SK-N-SH treated with all-trans-retinoic acid at 6 μM for 48 hours (cell line): ENCODE results near the gene LDLRAD2.

ENCODE experiments used
- ATAC-seq: fragments of 200-7000 bp; cut with Tn5 transposase; 3 replicates; pipeline ENCODE4 v1.9.1; 2020; ENCODE audit warnings: mild to moderate bottlenecking, moderate library complexity
- ARNTL ChIP-seq: fragments of 450-650 bp; formaldehyde crosslinking; IDR thresholded peaks from 2 replicates; pipeline ENCODE4 v1.5.0; 2020; ENCODE audit warnings: low read depth, mild to moderate bottlenecking, moderate library complexity, borderline replicate concordance
- BACH2 ChIP-seq: fragments of 250-450 bp; sonication (Bioruptor Pico); IDR thresholded peaks from 2 replicates; pipeline ENCODE4 v1.9.0; 2021; ENCODE audit warnings: mild to moderate bottlenecking, borderline replicate concordance
- CSDC2 ChIP-seq: fragments of 250-450 bp; sonication (Bioruptor Pico); IDR thresholded peaks from 2 replicates; pipeline ENCODE4 v1.5.0; 2020; ENCODE audit warnings: mild to moderate bottlenecking, moderate library complexity
- ESRRG ChIP-seq: fragments of 250-450 bp; sonication (Bioruptor Pico); IDR thresholded peaks from 2 replicates; pipeline ENCODE4 v1.6.1; 2021; ENCODE audit warnings: mild to moderate bottlenecking
- GLIS3 ChIP-seq: fragments of 250-450 bp; sonication (Bioruptor Pico); IDR thresholded peaks from 2 replicates; pipeline ENCODE4 v1.5.0; 2020; ENCODE audit warnings: mild to moderate bottlenecking, moderate library complexity
- ISL1 ChIP-seq: fragments of 250-450 bp; sonication (Bioruptor Pico); IDR thresholded peaks from 2 replicates; pipeline ENCODE4 v2.1.2; 2022; ENCODE audit warnings: mild to moderate bottlenecking, moderate library complexity
- OSR1 ChIP-seq: fragments of 250-450 bp; sonication (Bioruptor Pico); IDR thresholded peaks from 2 replicates; pipeline ENCODE4 v1.8.0; 2022; ENCODE audit warnings: moderate library complexity, mild to moderate bottlenecking, inconsistent platforms
- PATZ1 ChIP-seq: fragments of 250-450 bp; sonication (Bioruptor Pico); IDR thresholded peaks from 2 replicates; pipeline ENCODE4 v1.8.0; 2020; ENCODE audit warnings: mild to moderate bottlenecking, moderate library complexity, borderline replicate concordance
- PPARA ChIP-seq: fragments of 250-450 bp; sonication (Bioruptor Pico); IDR thresholded peaks from 2 replicates; pipeline ENCODE4 v1.5.0; 2020; ENCODE audit warnings: mild to moderate bottlenecking, borderline replicate concordance
- RARB ChIP-seq: fragments of 250-450 bp; sonication (Bioruptor Pico); IDR thresholded peaks from 2 replicates; pipeline ENCODE4 v1.8.0; 2021; ENCODE audit warnings: mild to moderate bottlenecking, moderate library complexity
- TCF4 ChIP-seq: fragments of 250-450 bp; sonication (Bioruptor Pico); IDR thresholded peaks from 2 replicates; pipeline ENCODE4 v1.8.0; 2021; ENCODE audit warnings: mild to moderate bottlenecking, moderate library complexity, borderline replicate concordance
- TOX ChIP-seq: fragments of 250-450 bp; sonication (Bioruptor Pico); IDR thresholded peaks from 2 replicates; pipeline ENCODE4 v1.8.0; 2021; ENCODE audit warnings: mild to moderate bottlenecking, moderate library complexity, borderline replicate concordance
- TSHZ2 ChIP-seq: fragments of 250-450 bp; sonication (Bioruptor Pico); IDR thresholded peaks from 2 replicates; pipeline ENCODE4 v1.5.0; 2020; ENCODE audit warnings: mild to moderate bottlenecking, moderate library complexity
- ZC3H10 ChIP-seq: fragments of 250-450 bp; sonication (Bioruptor Pico); IDR thresholded peaks from 2 replicates; pipeline ENCODE4 v1.5.1; 2021; ENCODE audit warnings: mild to moderate bottlenecking, moderate library complexity
- ZFP3 ChIP-seq: fragments of 250-450 bp; sonication (Bioruptor Pico); IDR thresholded peaks from 2 replicates; pipeline ENCODE4 v1.5.0; 2020; ENCODE audit warnings: mild to moderate bottlenecking, moderate library complexity
- ZNF565 ChIP-seq: fragments of 450-650 bp; formaldehyde crosslinking; conservative IDR thresholded peaks from 2 replicates; pipeline ENCODE4 v1.5.0; 2020; ENCODE audit warnings: low read depth, mild to moderate bottlenecking, moderate library complexity
- ZNF70 ChIP-seq: fragments of 450-650 bp; formaldehyde crosslinking; IDR thresholded peaks from 2 replicates; pipeline ENCODE4 v1.5.0; 2020; ENCODE audit warnings: mild to moderate bottlenecking, moderate library complexity
- ZNF8 ChIP-seq: fragments of 450-650 bp; formaldehyde crosslinking; IDR thresholded peaks from 2 replicates; pipeline ENCODE4 v1.5.0; 2020; ENCODE audit warnings: mild to moderate bottlenecking, moderate library complexity
- TF ChIP-seq, protein P1 (sequence below): fragments of 250-450 bp; sonication (Bioruptor Pico); IDR thresholded peaks from 2 replicates; pipeline ENCODE4 v1.8.0; 2021; ENCODE audit warnings: low read depth, mild to moderate bottlenecking, moderate library complexity, borderline replicate concordance
- TF ChIP-seq, protein P2 (sequence below): fragments of 250-450 bp; sonication (Bioruptor Pico); IDR thresholded peaks from 2 replicates; pipeline ENCODE4 v1.5.1; 2020; ENCODE audit warnings: low read depth, mild to moderate bottlenecking, moderate library complexity
- TF ChIP-seq, protein P3 (sequence below): fragments of 250-450 bp; sonication (Bioruptor Pico); IDR thresholded peaks from 2 replicates; pipeline ENCODE4 v1.5.1; 2021; ENCODE audit warnings: mild to moderate bottlenecking, moderate library complexity

The LDLRAD2 gene

GRCh38 chr1:21793104-21793503 is 19.0 kb upstream of the LDLRAD2 start:
- ATAC-seq = no peak
- TF ChIP-seq, protein P1, sequence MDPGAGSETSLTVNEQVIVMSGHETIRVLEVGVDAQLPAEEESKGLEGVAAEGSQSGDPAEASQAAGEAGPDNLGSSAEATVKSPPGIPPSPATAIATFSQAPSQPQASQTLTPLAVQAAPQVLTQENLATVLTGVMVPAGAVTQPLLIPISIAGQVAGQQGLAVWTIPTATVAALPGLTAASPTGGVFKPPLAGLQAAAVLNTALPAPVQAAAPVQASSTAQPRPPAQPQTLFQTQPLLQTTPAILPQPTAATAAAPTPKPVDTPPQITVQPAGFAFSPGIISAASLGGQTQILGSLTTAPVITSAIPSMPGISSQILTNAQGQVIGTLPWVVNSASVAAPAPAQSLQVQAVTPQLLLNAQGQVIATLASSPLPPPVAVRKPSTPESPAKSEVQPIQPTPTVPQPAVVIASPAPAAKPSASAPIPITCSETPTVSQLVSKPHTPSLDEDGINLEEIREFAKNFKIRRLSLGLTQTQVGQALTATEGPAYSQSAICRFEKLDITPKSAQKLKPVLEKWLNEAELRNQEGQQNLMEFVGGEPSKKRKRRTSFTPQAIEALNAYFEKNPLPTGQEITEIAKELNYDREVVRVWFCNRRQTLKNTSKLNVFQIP (CRISPR knock-in tag) = no peak
- no peak for TF ChIP-seq TCF4 (CRISPR knock-in tag)
- no peak for TF ChIP-seq ZNF8 (CRISPR knock-in tag)
- no peak for TF ChIP-seq RARB (CRISPR knock-in tag)
- no peak for TF ChIP-seq ZFP3
- TF ChIP-seq PPARA (CRISPR knock-in tag) = no peak
- no peak for TF ChIP-seq ZNF70 (CRISPR knock-in tag)
- no peak for TF ChIP-seq CSDC2
- no peak for TF ChIP-seq PATZ1
- TF ChIP-seq, protein P2, sequence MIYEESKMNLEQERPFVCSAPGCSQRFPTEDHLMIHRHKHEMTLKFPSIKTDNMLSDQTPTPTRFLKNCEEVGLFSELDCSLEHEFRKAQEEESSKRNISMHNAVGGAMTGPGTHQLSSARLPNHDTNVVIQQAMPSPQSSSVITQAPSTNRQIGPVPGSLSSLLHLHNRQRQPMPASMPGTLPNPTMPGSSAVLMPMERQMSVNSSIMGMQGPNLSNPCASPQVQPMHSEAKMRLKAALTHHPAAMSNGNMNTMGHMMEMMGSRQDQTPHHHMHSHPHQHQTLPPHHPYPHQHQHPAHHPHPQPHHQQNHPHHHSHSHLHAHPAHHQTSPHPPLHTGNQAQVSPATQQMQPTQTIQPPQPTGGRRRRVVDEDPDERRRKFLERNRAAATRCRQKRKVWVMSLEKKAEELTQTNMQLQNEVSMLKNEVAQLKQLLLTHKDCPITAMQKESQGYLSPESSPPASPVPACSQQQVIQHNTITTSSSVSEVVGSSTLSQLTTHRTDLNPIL (CRISPR knock-in tag) = no peak
- TF ChIP-seq TSHZ2 (CRISPR knock-in tag) = no peak
- TF ChIP-seq TOX (CRISPR knock-in tag) = no peak
- TF ChIP-seq, protein P3, sequence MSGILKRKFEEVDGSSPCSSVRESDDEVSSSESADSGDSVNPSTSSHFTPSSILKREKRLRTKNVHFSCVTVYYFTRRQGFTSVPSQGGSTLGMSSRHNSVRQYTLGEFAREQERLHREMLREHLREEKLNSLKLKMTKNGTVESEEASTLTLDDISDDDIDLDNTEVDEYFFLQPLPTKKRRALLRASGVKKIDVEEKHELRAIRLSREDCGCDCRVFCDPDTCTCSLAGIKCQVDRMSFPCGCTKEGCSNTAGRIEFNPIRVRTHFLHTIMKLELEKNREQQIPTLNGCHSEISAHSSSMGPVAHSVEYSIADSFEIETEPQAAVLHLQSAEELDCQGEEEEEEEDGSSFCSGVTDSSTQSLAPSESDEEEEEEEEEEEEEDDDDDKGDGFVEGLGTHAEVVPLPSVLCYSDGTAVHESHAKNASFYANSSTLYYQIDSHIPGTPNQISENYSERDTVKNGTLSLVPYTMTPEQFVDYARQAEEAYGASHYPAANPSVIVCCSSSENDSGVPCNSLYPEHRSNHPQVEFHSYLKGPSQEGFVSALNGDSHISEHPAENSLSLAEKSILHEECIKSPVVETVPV (CRISPR knock-in tag) = no peak
- TF ChIP-seq ESRRG (CRISPR knock-in tag) = no peak
- TF ChIP-seq ZC3H10 (CRISPR knock-in tag) = no peak
- no peak for TF ChIP-seq ARNTL (CRISPR knock-in tag)
- no peak for TF ChIP-seq OSR1 (CRISPR knock-in tag)
- no peak for TF ChIP-seq BACH2
- TF ChIP-seq ISL1 (CRISPR knock-in tag) = no peak

- TF ChIP-seq ZNF565 = no peak
- TF ChIP-seq PPARA (CRISPR knock-in tag) = no peak
- no peak for TF ChIP-seq TCF4 (CRISPR knock-in tag)
- no peak for TF ChIP-seq TOX (CRISPR knock-in tag)
- no peak for TF ChIP-seq ZNF8 (CRISPR knock-in tag)
- TF ChIP-seq RARB (CRISPR knock-in tag) = no peak
- TF ChIP-seq ARNTL (CRISPR knock-in tag) = no peak
- no peak for TF ChIP-seq GLIS3
- no peak for TF ChIP-seq ZC3H10 (CRISPR knock-in tag)
- no peak for TF ChIP-seq ZFP3
- TF ChIP-seq, protein P2 (CRISPR knock-in tag) = no peak
- TF ChIP-seq, protein P1 (CRISPR knock-in tag) = no peak
- no peak for ATAC-seq
These were observed 17.4 kb upstream of the LDLRAD2 start for GRCh38 chr1:21794656-21795055.
